Glutamatergic neuron (in vitro differentiated cells): ENCODE measurements around the gene IFT20. TPM values are rescaled to one million over a fixed set of nuclear protein-coding genes. Genes with fewer than 3 reads are reported as not detected.

ENCODE experiments used
- DNase-seq: peaks from one replicate; pipeline ENCODE4 v3.0.0; 2022
- H3K27ac Mint-ChIP-seq: one replicate; pipeline ENCODE4 v1.8.0; 2020; ENCODE audit warnings: mild to moderate bottlenecking, mixed read lengths, inconsistent platforms; ENCODE audit not compliant: unreplicated experiment
- H3K27me3 Mint-ChIP-seq: one replicate; pipeline ENCODE4 v1.8.0; 2020; ENCODE audit warnings: mild to moderate bottlenecking, moderate library complexity, mixed read lengths, inconsistent platforms; ENCODE audit not compliant: unreplicated experiment
- H3K36me3 Mint-ChIP-seq: one replicate; pipeline ENCODE4 v1.8.0; 2020; ENCODE audit warnings: mild to moderate bottlenecking, mixed read lengths, inconsistent platforms; ENCODE audit not compliant: unreplicated experiment
- H3K4me1 Mint-ChIP-seq: one replicate; pipeline ENCODE4 v1.8.0; 2020; ENCODE audit warnings: mild to moderate bottlenecking, low read depth, mixed read lengths, inconsistent platforms; ENCODE audit not compliant: unreplicated experiment
- H3K4me3 Mint-ChIP-seq: one replicate; pipeline ENCODE4 v1.8.0; 2020; ENCODE audit warnings: mild to moderate bottlenecking, mixed read lengths, inconsistent platforms; ENCODE audit not compliant: unreplicated experiment
- H3K9me3 Mint-ChIP-seq: one replicate; pipeline ENCODE4 v1.8.0; 2020; ENCODE audit warnings: mild to moderate bottlenecking, moderate library complexity, mixed read lengths, inconsistent platforms; ENCODE audit not compliant: unreplicated experiment
- long read RNA-seq: library from polyadenylated mRNA; unstranded; transcript quantifications from one replicate; pipeline ENCODE4 v2.0.0, GENCODE V29; 2020; ENCODE audit not compliant: unreplicated experiment
- total RNA-seq: library from RNA; stranded (reverse); fragmentation: NEBNext Ultra II Directional; extraction: Animal tissue kit (Norgen Biotek cat#: 25700); gene quantifications from one replicate; pipeline ENCODE4 v1.2.1, GENCODE V29; 2021; ENCODE audit not compliant: unreplicated experiment
- TF ChIP-seq, protein P1 (sequence below): fragments of 200-600 bp; sonication (generic); IDR thresholded peaks from one replicate; pipeline ENCODE4 v1.5.0; 2021; ENCODE audit not compliant: partially characterized antibody, unreplicated experiment

The IFT20 gene, protein sequence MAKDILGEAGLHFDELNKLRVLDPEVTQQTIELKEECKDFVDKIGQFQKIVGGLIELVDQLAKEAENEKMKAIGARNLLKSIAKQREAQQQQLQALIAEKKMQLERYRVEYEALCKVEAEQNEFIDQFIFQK
- total RNA-seq, result 43.9 TPM
- long read RNA-seq, transcript IFT20-203 (5 exons, 825 nt), result minor isoform, 5 of 25 reads
- long read RNA-seq, transcript IFT20-214 (6 exons, 1,071 nt), result major isoform, 15 of 25 reads
- long read RNA-seq, partial matches to known transcripts, result 2 of 25 reads
- long read RNA-seq, other reads (novel, unspliced or antisense), result 1 of 25 reads

DNA sequence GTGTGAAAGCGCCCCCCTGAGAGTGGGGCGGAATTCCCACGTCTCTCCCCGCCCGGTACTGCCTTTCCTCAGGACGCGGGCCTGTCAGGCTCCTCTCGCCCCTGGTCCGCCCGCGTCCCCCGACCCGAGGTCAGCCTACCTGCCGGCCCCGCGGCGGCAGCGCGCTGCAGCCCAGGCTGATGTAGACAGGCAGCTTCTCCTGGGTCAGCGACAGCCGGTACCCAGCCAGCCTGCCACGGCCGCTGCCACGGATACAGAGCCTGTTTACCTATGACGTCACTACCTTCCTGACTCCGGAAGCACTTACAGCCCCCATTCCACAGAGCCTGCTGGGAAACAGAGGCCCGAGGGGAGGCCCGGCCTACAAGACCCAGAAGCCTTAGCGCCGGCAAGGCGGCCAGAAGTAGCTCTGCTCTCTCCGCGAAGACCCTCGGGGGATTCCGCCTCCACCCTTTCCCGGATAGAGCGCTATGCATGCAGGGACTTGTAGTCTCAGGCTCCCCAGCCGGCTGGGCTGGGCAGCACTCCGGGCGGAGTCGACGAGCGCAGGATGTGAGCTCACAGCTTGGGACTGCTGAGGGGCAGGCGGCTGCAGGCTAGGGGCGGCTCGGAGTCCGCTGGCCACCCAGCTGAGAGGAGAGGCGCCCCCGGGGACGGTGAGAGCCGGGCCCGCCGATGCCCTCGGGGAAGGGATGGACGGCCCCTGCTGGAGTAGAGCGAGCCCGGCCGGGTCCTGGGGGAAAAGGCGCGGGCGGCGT, at the start of gene IFT20, which contains the start of gene TNFAIP1:
IFT20 (minus strand) TSS at position 272 of the 758 bp plus-strand sequence. CDS start 3,487 bp downstream, outside the sequence.
TNFAIP1 (plus strand) TSS at position 561 of the 758 bp plus-strand sequence. CDS start 3,761 bp downstream, outside the sequence.
- peaks cover 14% of the 10 kb centered on the region for H3K4me1 Mint-ChIP-seq
- TF ChIP-seq, protein P1, sequence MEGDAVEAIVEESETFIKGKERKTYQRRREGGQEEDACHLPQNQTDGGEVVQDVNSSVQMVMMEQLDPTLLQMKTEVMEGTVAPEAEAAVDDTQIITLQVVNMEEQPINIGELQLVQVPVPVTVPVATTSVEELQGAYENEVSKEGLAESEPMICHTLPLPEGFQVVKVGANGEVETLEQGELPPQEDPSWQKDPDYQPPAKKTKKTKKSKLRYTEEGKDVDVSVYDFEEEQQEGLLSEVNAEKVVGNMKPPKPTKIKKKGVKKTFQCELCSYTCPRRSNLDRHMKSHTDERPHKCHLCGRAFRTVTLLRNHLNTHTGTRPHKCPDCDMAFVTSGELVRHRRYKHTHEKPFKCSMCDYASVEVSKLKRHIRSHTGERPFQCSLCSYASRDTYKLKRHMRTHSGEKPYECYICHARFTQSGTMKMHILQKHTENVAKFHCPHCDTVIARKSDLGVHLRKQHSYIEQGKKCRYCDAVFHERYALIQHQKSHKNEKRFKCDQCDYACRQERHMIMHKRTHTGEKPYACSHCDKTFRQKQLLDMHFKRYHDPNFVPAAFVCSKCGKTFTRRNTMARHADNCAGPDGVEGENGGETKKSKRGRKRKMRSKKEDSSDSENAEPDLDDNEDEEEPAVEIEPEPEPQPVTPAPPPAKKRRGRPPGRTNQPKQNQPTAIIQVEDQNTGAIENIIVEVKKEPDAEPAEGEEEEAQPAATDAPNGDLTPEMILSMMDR, result no peak
- H3K4me3 Mint-ChIP-seq, result peak within 1 kb of the TSS; percentile 99
- H3K36me3 Mint-ChIP-seq, result no peaks in the 10 kb centered on the region
- peak; percentile 99 for DNase-seq
- H3K27me3 Mint-ChIP-seq, result peaks cover 12% of the 10 kb centered on the region
- H3K27ac Mint-ChIP-seq, result peak within 1 kb of the TSS; percentile 99
- peaks cover 20% of the 10 kb centered on the region for H3K9me3 Mint-ChIP-seq

DNA sequence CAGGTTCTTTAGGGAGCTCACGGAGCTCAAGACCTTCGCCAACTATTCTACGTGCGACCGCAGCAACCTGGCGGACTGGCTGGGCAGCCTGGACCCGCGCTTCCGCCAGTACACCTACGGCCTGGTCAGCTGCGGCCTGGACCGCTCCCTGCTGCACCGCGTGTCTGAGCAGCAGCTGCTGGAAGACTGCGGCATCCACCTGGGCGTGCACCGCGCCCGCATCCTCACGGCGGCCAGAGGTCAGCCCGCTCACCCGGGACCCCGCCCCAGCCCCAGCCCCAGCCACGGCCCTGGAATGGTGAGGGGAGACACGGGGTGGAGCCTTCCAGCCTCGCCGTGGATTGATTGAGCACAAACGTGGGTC, 49.7 kb upstream of the IFT20 start:
- H3K9me3 Mint-ChIP-seq, result peaks cover 10% of the 10 kb centered on the region
- TF ChIP-seq, protein P1, result no peak
- H3K4me3 Mint-ChIP-seq, result no peak overlapping the region
- H3K4me1 Mint-ChIP-seq, result peaks cover 17% of the 10 kb centered on the region
- H3K27ac Mint-ChIP-seq, result no peak overlapping the region
- H3K27me3 Mint-ChIP-seq, result peaks cover 24% of the 10 kb centered on the region
- no peak for DNase-seq
- H3K36me3 Mint-ChIP-seq, result peaks cover 30% of the 10 kb centered on the region

DNA sequence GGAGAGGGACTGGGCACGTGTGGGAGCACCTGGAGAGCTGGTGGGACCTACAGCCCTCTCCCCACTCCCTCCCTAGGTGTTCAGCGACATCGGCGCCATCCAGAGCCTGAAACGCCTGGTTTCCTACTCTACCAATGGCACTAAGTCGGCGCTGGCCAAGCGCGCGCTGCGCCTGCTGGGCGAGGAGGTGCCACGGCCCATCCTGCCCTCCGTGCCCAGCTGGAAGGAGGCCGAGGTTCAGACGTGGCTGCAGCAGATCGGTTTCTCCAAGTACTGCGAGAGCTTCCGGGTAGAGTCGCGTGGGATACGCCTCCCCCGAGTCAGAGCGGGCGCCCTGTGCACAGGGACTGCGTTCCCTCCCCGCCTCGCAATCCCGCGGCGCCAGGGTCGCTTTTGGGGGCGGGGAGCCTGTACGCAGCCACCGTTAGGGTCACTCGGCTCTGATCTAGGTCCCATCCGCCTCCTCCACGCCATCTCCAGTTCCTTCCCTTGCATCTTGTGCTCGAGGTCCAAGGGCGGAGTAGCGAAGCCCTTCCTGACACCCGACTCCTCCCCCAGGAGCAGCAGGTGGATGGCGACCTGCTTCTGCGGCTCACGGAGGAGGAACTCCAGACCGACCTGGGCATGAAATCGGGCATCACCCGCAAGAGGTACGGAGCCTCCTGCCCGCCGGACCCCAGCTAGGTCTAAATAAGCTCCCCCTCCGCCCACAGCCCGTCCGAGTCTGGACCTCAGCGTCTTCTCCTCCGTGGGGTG, 49.2 kb upstream of the IFT20 start:
- Mint-ChIP-seq H3K9me3 (peaks cover 10% of the 10 kb centered on the region), H3K27me3 (peaks cover 24% of the 10 kb centered on the region), H3K27ac (no peak overlapping the region), H3K36me3 (peaks cover 26% of the 10 kb centered on the region), H3K4me3 (peak overlapping the region; percentile 52), H3K4me1 (peaks cover 17% of the 10 kb centered on the region)
- no peak for DNase-seq
- TF ChIP-seq, protein P1, result no peak

DNA sequence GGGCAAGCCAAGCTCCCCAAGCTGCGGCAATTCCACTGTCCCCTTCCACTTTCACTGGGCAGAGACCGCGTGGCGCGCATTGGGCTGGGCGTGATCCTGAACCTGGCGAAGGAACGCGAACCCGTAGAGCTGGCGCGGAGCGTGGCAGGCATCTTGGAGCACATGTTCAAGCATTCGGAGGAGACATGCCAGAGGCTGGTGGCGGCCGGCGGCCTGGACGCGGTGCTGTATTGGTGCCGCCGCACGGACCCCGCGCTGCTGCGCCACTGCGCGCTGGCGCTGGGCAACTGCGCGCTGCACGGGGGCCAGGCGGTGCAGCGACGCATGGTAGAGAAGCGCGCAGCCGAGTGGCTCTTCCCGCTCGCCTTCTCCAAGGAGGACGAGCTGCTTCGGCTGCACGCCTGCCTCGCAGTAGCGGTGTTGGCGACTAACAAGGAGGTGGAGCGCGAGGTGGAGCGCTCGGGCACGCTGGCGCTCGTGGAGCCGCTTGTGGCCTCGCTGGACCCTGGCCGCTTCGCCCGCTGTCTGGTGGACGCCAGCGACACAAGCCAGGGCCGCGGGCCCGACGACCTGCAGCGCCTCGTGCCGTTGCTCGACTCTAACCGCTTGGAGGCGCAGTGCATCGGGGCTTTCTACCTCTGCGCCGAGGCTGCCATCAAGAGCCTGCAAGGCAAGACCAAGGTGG, 46.0 kb upstream of the IFT20 start:
- peaks cover 24% of the 10 kb centered on the region for H3K27me3 Mint-ChIP-seq
- peaks cover 22% of the 10 kb centered on the region for H3K36me3 Mint-ChIP-seq
- H3K9me3 Mint-ChIP-seq, result peaks cover 12% of the 10 kb centered on the region
- peak; percentile 76 for DNase-seq
- H3K4me1 Mint-ChIP-seq, result peaks cover 17% of the 10 kb centered on the region
- H3K27ac Mint-ChIP-seq, result no peak overlapping the region
- TF ChIP-seq, protein P1, result peak; percentile 39
- H3K4me3 Mint-ChIP-seq, result peak overlapping the region; percentile 77
